ENCODE measurements around the gene RGS6.

- TF ChIP-seq POLR2AphosphoS5 (IDR thresholded peaks at IDR 0.05; ENCODE audit: low read depth, low read length) (no peak), TAF1 (IDR thresholded peaks at IDR 0.05; ENCODE audit: borderline replicate concordance, low read depth, low read length) (no peak)
Observed at GRCh38 chr14:72154645-72155378, 222.6 kb downstream of the RGS6 start.

Data from GM12892 (cell line).